Effector memory CD4-positive, alpha-beta T cell (primary cell): ENCODE results near the gene STK39.

Source experiments
- DNase-seq, 3 donors: peaks; one replicate each; pipeline ENCODE4 v3.0.0-alpha.2; 2020
- H3K27ac ChIP-seq: 2 replicates; pipeline ENCODE4 v1.7.0; 2013; ENCODE audit warnings: mild to moderate bottlenecking, low read length, moderate library complexity; ENCODE audit not compliant: insufficient read depth, poor library complexity, severe bottlenecking
- H3K27me3 ChIP-seq: replicated peaks from 2 replicates; pipeline ENCODE4 v1.7.0; 2013; ENCODE audit warnings: mild to moderate bottlenecking, low read length; ENCODE audit not compliant: insufficient read depth, control insufficient read depth, poor library complexity, severe bottlenecking
- H3K36me3 ChIP-seq: 2 replicates; pipeline ENCODE4 v1.7.0; 2013; ENCODE audit warnings: mild to moderate bottlenecking, low read length, moderate library complexity; ENCODE audit not compliant: control insufficient read depth, insufficient read depth
- H3K4me1 ChIP-seq: 2 replicates; pipeline ENCODE4 v1.7.0; 2013; ENCODE audit warnings: low read length, mild to moderate bottlenecking; ENCODE audit not compliant: control insufficient read depth, insufficient read depth, poor library complexity, severe bottlenecking
- H3K4me3 ChIP-seq: 2 replicates; pipeline ENCODE4 v1.7.0; 2013; ENCODE audit warnings: low read length, low read depth, mild to moderate bottlenecking; ENCODE audit not compliant: insufficient read depth, poor library complexity, severe bottlenecking
- H3K9me3 ChIP-seq: 2 replicates; pipeline ENCODE4 v1.7.0; 2013; ENCODE audit warnings: mild to moderate bottlenecking, low read length, moderate library complexity; ENCODE audit not compliant: control insufficient read depth
- total RNA-seq, 3 donors: gene quantifications; one replicate each; lab custom pipeline; 2026; lab: John Stamatoyannopoulos, UW

The STK39 gene
- total RNA-seq: 40.1 to 49.7 (median 48.6) reads per million in 3 donors

DNA sequence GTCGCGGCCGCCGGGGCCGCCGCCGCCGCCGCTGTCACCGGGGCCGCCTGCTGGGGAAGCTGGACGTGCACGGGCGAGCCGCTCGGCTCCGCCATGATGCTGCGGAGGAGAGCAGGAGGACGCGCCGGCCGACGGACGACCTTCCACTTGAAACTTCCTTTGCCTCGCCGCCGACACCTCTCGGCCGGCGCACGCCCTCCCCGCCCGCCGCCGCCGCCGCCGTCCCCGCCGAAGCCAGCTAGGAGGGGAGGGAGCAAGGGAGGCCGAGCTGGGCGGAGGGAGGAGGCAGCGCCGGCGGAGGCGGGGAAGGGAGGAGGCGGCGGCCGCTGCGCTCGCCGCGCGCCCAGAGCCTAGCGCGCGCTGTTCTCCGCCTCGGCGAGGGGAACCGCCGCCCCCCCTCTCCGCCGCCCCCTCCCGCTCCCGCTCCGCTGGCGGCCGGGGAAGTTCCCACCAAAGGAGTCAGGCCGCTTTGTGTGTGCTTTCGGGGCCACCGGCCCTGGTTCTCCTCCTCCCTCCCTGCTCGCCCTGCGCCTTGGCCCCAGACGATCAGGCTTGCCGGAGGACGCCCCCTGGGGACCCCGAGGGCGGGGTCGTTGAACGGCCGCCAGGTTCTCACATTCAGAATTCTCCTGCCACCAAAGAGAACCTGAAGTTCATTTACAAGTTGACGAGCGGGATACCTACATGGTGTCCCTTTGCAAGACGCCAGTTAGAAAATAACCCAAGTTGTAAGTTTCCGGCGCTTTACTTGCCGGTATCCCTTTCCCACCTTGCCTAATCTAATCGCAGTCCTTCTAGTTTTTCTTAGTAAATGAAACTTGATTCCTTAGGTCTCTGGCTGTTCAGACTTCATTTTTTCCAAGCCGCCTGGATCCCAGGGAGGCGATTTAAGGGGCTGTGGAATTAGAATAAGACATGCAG lies at the start of gene STK39:
Gene STK39, minus strand, starts transcription at position 255 of the 921 bp plus-strand sequence. Its CDS starts 160 bp downstream, at position 95.
- H3K4me1 ChIP-seq: peaks cover 14% of the 10 kb centered on the region
- H3K27ac ChIP-seq: peak within 1 kb of the TSS; percentile 90
- peak within 1 kb of the TSS; percentile 58 for H3K4me3 ChIP-seq
- DNase-seq: peak; percentile 69 to 70 (median 69)
- no peaks in the 10 kb centered on the region for H3K36me3 ChIP-seq
- no peaks in the 10 kb centered on the region for H3K27me3 ChIP-seq
- no peaks in the 10 kb centered on the region for H3K9me3 ChIP-seq

GRCh38 chr2:168295051-168295450 lies 47.7 kb upstream of the STK39 start:
- H3K36me3 ChIP-seq: no peaks in the 10 kb centered on the region
- no peak overlapping the region for H3K27ac ChIP-seq
- H3K4me3 ChIP-seq: no peak overlapping the region
- no peaks in the 10 kb centered on the region for H3K27me3 ChIP-seq
- no peaks in the 10 kb centered on the region for H3K4me1 ChIP-seq
- no peaks in the 10 kb centered on the region for H3K9me3 ChIP-seq
- no peak for DNase-seq

- Histone ChIP-seq H3K4me1 (no peaks in the 10 kb centered on the region), H3K36me3 (no peaks in the 10 kb centered on the region), H3K27me3 (no peaks in the 10 kb centered on the region), H3K4me3 (no peak overlapping the region), H3K27ac (no peak overlapping the region), H3K9me3 (no peaks in the 10 kb centered on the region)
- no peak for DNase-seq
Observed at GRCh38 chr2:168294409-168294808, 47.0 kb upstream of the STK39 start.

DNA sequence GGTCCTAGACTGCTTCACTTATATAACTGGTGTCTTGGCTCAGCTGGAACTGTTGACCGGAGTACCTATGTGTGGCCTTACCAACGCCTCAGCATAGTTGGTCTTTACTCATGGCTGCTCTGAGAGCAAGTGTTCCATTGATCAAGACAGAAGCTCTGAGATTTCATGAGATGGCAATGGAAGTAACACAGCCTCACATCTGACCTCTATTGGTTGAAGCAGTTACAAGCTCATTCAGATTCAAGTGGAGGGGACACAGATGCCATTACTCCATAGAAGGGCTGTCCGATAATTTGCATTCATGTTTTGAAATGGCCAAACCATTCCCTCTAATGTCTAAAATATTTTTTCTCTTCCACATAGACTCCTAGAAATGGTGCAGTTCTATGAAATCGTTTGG lies 46.4 kb upstream of the STK39 start:
- Histone ChIP-seq H3K9me3 (no peaks in the 10 kb centered on the region), H3K27me3 (no peaks in the 10 kb centered on the region), H3K27ac (no peak overlapping the region), H3K36me3 (no peaks in the 10 kb centered on the region), H3K4me3 (no peak overlapping the region), H3K4me1 (no peaks in the 10 kb centered on the region)
- no peak for DNase-seq

DNA sequence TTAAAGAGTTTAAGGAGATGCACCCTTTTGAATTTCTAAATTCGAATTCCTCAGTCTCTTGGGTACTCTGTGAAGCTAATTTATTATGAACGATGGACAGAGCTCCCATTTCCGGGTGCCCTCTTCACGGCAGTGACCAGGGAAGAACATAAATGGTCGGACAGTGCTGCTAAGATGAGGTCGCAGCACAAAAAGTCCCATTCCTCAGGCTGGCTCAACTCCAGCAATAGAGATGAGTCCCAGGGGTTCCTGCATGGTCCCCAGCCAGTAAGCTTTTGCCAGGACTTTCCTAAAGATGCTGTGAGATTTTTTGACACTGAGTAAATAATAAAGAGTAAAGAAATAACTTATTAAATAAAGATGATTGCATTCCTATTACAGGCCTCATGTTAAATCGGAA lies 43.0 kb upstream of the STK39 start:
- no peak overlapping the region for H3K4me3 ChIP-seq
- H3K27ac ChIP-seq: no peak overlapping the region
- H3K36me3 ChIP-seq: no peaks in the 10 kb centered on the region
- no peak for DNase-seq
- H3K27me3 ChIP-seq: no peaks in the 10 kb centered on the region
- H3K4me1 ChIP-seq: no peaks in the 10 kb centered on the region
- no peaks in the 10 kb centered on the region for H3K9me3 ChIP-seq

GRCh38 chr2:168289880-168290279 lies 42.5 kb upstream of the STK39 start:
- no peak overlapping the region for H3K27ac ChIP-seq

DNA sequence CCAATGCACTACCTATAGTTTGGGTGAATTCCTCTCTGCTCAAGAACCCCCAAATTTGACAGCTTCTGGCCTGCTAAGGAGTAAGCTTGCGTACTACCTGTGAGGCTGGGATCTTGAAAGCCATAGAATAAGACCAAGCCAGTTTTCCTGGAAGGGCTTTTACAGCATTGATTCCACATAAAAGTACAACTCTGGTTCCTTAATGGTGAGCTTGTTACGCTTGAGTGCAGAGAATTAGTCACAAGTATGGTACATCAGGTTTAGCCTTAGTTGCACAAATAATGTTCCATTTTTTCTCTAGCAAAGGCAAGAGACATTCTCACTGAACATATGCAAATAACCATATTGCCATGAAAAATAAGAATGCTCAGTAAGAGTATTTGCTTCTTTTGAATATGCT lies 39.1 kb upstream of the STK39 start:
- H3K27ac ChIP-seq: no peak overlapping the region
- H3K4me3 ChIP-seq: no peak overlapping the region
- no peaks in the 10 kb centered on the region for H3K4me1 ChIP-seq
- no peaks in the 10 kb centered on the region for H3K36me3 ChIP-seq
- no peaks in the 10 kb centered on the region for H3K27me3 ChIP-seq
- H3K9me3 ChIP-seq: no peaks in the 10 kb centered on the region
- DNase-seq: no peak

More at GRCh38 chr2:168289880-168290279, 42.5 kb upstream of the STK39 start:
- Histone ChIP-seq H3K9me3 (no peaks in the 10 kb centered on the region), H3K4me1 (no peaks in the 10 kb centered on the region), H3K36me3 (no peaks in the 10 kb centered on the region), H3K27me3 (no peaks in the 10 kb centered on the region), H3K4me3 (no peak overlapping the region)
- DNase-seq: no peak

DNA sequence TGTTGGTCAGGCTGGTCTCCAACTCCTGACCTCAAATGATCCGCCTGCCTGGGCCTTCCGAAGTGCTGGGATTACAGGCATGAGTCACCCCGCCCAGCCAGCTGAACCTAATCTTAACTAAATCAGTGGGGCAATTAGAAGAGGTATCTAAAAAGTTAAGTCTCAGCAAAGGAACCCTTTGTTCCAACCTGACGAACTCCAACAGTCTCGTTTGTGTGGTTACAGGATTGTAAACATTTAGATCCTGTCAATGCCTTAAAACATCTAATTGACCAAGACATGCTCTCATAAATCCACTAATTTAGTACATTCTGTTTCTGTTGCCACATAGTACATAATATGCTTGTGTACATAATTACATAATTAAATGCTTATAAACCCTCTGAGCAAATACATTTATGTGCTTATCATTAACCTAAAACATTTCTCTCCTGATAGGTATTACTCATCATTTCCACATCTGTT lies 31.1 kb upstream of the STK39 start:
- no peaks in the 10 kb centered on the region for H3K36me3 ChIP-seq

GRCh38 chr2:168277276-168277675 lies 29.9 kb upstream of the STK39 start:
- H3K4me3 ChIP-seq: no peak overlapping the region
- no peaks in the 10 kb centered on the region for H3K9me3 ChIP-seq
- no peaks in the 10 kb centered on the region for H3K36me3 ChIP-seq
- peaks cover 4% of the 10 kb centered on the region for H3K27me3 ChIP-seq
- no peak overlapping the region for H3K27ac ChIP-seq
- H3K4me1 ChIP-seq: no peaks in the 10 kb centered on the region
- DNase-seq: no peak

More for the DNA sequence above, 31.1 kb upstream of the STK39 start:
- DNase-seq: no peak
- H3K27me3 ChIP-seq: peaks cover 4% of the 10 kb centered on the region
- no peak overlapping the region for H3K27ac ChIP-seq
- no peaks in the 10 kb centered on the region for H3K4me1 ChIP-seq
- no peak overlapping the region for H3K4me3 ChIP-seq
- no peaks in the 10 kb centered on the region for H3K9me3 ChIP-seq

- no peaks in the 10 kb centered on the region for H3K9me3 ChIP-seq
- DNase-seq: no peak
Observed at GRCh38 chr2:168272225-168272624, 24.8 kb upstream of the STK39 start.

More at GRCh38 chr2:168272225-168272624, 24.8 kb upstream of the STK39 start:
- Histone ChIP-seq H3K36me3 (no peaks in the 10 kb centered on the region), H3K4me3 (no peak overlapping the region), H3K27me3 (peaks cover 1% of the 10 kb centered on the region), H3K27ac (no peak overlapping the region), H3K4me1 (no peaks in the 10 kb centered on the region)
